HFF-Myc (cell line): ENCODE measurements around the gene ACOXL.

Experiments
- DNase-seq: peaks from one replicate; pipeline ENCODE4 v3.0.0-alpha.2; 2011; ENCODE audit warnings: low read depth; ENCODE audit errors: extremely low read depth
- H3K4me3 ChIP-seq: replicated peaks from 2 replicates; pipeline ENCODE4 v1.5.1; 2011; ENCODE audit warnings: low read depth, mild to moderate bottlenecking, control low read depth, low read length
- TF ChIP-seq, protein P1 (sequence below): IDR thresholded peaks from 2 replicates; pipeline ENCODE4 v1.5.1; 2012; ENCODE audit warnings: mild to moderate bottlenecking, low read depth, low read length, control low read depth; ENCODE audit errors: missing control alignments

ACOXL gene

DNA sequence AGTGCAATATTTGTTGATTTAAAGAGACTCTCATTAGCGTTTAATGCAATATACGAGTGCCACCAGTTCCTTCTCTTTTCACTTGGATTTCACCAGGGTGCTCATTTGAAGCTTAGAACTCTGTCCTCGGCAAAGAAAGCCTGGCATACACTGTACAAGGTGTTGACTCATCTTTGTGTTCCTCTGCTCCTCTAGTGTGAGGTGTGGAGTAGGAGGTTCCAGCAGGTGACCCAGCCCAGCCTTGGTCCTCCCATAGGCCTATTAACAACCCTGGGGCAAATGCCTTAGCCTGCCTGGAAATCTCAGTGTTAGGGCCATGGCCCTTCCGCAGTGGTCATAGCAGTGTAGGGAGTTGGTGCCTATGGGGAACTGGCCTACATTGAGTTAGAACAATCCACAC, 408.4 kb downstream of the ACOXL start:
- DNase-seq = no peak
- no peak overlapping the region for H3K4me3 ChIP-seq
- TF ChIP-seq, protein P1, sequence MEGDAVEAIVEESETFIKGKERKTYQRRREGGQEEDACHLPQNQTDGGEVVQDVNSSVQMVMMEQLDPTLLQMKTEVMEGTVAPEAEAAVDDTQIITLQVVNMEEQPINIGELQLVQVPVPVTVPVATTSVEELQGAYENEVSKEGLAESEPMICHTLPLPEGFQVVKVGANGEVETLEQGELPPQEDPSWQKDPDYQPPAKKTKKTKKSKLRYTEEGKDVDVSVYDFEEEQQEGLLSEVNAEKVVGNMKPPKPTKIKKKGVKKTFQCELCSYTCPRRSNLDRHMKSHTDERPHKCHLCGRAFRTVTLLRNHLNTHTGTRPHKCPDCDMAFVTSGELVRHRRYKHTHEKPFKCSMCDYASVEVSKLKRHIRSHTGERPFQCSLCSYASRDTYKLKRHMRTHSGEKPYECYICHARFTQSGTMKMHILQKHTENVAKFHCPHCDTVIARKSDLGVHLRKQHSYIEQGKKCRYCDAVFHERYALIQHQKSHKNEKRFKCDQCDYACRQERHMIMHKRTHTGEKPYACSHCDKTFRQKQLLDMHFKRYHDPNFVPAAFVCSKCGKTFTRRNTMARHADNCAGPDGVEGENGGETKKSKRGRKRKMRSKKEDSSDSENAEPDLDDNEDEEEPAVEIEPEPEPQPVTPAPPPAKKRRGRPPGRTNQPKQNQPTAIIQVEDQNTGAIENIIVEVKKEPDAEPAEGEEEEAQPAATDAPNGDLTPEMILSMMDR = no peak

DNA sequence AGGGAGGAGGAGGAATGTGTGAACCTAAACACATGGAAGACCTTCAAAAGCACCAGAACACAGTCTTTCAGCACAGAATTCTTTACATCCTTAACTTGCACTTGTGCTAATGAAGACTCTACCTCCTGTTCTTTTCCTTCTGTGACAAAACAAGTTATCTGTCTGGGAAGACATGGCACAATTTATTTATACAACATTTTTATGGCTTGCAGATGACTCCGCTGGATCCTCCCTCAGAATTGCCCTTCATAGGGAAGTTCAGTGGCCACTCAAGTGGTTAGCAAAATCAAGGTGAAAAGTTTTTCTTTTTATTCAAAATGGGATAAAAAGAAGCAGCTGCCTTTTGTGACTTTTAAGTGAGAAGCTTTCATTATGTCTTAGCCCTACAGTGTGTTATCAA, 409.7 kb downstream of the ACOXL start:
- no peak overlapping the region for H3K4me3 ChIP-seq
- TF ChIP-seq, protein P1 = no peak
- DNase-seq = no peak

DNA sequence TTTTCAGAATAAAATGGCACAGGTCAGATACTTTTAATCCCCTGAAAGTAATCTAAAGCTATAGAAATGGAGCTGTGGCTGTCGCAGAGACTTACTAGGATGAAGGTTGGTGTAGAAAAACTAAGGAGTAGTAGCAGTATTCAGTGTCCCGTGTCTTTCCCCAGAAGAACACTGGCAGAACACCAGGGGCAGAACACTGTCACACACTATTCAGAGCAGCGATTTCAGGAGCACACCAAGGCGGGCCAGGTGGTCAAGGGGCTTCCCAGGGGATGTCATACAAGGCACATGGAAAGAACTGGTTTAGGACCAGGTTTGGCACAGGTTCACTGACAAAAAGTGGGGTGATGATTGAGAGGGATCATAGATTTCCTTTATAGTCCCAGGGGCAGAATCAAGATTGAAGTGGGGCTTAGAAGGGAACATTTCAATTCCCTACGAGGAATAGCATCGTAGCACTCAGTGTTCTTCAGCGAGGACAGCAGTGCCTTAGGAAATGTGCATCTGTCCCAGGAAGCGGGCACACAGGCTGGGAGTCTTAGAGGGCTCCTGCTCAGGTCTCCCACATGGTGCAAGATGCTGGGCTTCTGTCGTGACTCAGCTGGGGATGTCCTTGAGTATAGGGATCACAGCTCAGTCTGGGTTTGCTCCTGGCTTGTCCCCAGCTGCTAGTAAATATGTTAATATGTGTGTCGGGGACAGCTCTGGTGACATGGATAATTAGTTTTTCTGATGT, 410.9 kb downstream of the ACOXL start:
- no peak overlapping the region for H3K4me3 ChIP-seq
- no peak for DNase-seq
- TF ChIP-seq, protein P1 = no peak

DNA sequence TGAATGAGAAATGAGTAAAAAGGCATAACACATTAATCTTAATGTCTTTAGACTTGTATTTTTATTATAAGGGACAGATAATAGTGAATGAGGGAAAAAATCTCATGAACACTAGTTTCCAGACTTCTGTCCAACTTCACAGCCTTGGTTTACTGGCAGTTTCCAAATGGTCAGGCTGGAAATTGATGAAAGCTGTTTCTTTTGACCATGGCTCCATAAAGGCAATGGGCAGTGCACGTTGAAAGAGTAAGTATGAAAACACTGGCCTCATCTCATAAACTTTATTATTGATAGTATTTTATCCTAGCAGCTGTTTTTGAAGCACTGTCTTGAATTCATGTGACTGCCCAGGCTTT, 411.4 kb downstream of the ACOXL start:
- no peak overlapping the region for H3K4me3 ChIP-seq
- DNase-seq = no peak
- TF ChIP-seq, protein P1 = no peak

DNA sequence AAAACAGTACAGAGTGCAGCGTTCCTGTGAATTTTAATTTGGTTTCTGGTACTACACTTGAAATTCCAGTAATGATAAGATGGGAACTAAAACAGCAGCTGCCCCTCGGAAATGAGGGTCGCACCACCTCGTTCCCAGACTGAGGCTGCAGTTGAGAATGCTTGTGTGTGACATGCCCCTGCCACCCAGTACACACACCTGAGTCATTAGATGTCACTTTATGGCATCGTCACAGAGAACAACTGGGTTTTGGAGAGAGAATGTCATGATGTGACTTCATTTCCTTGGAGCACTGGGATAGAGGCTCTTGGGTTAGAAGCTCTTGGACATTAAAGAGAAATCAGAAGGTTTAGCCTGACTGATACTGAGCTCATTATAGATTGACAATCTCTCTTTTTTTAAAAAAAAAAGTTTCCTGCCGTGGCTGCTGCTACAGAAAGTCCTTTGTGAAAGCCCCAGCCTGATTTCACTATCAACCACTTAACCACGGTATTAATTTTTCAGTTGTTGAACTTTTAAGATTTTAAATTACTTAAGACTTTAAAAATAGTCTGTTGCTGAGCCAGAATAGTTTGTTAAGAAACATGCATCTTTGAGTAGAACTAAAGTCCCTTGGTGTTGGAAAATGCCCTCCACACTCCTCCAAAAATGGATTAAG, 412.9 kb downstream of the ACOXL start:
- no peak overlapping the region for H3K4me3 ChIP-seq
- TF ChIP-seq, protein P1 = no peak
- no peak for DNase-seq

DNA sequence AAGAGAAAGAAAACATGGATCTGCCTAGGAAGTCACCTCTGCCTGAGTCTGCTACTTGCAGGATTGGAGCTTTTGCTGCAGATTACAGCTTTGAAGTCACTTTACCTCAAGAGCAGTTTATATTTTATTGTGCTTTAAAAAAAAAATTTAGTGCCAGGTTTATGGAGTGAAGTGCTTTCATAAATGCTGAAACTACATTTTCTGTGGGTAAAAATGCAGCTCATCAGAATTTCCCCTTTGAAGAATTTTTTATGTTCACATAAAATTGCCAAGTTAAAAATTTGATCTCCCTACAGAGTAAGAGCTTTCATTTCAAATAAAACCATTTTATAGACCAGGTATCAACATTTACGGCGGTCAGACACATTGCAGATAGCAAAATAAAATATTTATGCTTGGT, 413.6 kb downstream of the ACOXL start:
- TF ChIP-seq, protein P1 = no peak
- no peak overlapping the region for H3K4me3 ChIP-seq
- DNase-seq = no peak
